GM19397 (cell line): ENCODE measurements around the gene KLK12.
"Not testable (repeated sequence)": the region's sequence is repeated elsewhere in the genome, so short reads cannot be mapped to it uniquely, and the experiment has no call there.

Experiments
- ATAC-seq: cut with Tn5 transposase; IDR thresholded peaks from one replicate; pipeline ENCODE4 v1.9.1; 2021; ENCODE audit warnings: mild to moderate bottlenecking, moderate library complexity; ENCODE audit not compliant: unreplicated experiment

The KLK12 gene

DNA sequence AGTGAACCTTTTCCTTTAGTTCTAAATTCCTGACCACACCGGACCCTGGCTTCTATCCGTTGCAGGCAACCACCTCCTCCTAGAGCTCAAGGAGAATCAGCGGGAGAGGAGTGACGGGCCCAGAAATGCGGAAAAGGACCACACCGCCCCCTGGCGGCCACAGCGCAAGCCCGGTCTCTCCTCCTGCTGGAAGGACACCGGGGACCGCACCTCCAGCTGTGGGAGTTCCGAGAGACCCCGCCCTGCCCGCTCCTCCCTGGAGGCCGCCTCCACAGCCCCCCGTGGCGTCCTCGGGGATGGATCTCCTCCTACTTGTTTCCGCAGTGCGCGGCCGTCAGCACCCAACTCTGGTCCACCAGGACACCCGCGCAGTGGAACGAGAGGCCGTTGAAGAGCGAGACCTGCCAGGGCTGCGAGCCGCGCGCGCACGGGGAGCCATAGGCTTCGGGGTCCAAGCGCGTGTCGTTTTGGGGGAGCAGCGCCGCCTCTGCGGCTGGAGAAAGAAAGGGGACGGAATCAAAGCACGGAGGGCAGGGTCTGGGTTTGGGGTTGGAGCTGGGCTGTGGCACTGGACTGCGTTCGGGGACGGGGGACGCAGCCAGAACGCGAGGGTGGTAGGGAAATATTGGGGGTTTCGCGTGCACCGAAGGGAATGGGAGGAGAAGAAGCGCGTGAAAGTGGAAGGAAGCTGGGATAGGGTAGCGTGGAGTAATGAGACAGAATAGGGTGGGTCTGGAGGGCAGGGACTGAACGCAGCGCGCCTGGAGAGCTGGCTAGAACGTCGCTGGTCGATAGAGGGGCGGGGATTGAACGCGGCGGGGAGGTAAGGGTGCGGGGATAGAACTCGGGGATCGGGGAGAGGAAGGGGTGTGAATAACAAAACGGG is 17.8 kb downstream of the KLK12 start:
- no peak for ATAC-seq

DNA sequence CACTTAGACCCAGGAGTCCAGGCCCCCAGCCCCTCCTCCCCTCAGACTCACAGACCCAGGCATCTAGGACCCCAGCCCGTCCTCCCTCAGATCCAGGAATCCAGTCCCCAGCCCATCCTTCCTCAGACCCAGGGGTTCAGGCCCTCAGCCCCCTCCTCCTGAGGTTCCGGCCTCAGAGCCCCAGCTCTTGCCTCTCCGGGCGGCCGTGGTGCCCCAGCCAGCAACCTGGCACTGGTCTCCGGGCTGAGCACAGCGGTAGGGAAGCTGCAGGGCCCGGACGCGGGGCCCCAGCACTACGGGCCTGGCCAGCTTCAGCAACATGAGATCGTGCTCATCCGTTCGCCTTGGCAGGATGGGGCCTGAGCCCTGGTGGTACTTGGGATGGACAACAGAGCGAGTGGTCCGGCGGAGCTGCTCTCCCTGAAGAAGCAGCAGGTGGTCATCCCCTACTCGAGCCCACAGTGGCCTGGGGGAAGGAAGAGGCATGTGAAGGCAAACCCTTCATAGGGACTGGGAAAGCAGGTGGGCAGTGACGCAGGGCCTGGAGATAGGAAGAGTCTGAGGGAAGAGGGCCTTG is 19.0 kb downstream of the KLK12 start:
- ATAC-seq = no peak

DNA sequence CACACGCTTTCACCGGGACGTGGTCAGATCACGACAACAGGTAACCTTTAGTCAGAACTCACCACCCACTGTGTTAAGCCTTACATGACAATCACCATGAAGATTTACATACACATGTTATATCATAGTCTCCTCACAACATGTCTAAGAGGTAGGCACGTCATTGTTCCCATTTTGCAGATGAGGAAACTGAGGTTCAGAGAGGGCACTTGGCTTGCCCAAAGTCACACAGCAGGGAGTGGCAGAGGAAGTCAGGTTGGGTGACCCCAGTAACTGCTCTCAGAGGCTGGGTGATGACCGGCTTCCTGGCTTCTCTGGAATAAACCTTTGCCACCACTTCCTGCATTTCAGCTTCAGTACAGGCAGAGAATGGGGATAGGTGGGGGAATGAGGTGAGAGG is 20.6 kb downstream of the KLK12 start:
- no peak for ATAC-seq

DNA sequence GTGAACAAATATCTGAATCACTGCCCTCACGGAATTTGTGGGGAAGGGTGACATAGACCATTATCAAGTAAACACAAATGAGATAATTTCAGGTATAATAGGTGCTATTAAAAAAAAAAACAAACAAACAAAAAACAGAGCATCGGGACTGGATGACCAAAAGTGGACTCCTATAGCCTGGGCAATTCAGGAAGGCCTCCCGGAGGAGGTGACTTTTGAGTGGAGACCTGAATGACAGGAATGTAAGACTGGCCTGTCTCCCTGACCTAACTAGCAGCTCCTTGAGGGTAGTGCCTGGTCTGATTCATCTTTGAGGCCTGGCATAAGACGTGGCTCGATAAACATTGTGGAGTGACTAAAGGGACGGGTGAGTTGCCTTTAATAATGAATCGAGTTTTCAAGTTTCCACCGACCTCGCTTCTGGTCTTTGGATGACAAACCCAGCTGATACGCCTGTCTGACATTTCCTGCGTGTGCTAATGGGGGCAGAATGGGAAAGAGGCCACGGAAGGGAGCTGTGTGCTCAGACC is 22.1 kb downstream of the KLK12 start:
- no peak for ATAC-seq

DNA sequence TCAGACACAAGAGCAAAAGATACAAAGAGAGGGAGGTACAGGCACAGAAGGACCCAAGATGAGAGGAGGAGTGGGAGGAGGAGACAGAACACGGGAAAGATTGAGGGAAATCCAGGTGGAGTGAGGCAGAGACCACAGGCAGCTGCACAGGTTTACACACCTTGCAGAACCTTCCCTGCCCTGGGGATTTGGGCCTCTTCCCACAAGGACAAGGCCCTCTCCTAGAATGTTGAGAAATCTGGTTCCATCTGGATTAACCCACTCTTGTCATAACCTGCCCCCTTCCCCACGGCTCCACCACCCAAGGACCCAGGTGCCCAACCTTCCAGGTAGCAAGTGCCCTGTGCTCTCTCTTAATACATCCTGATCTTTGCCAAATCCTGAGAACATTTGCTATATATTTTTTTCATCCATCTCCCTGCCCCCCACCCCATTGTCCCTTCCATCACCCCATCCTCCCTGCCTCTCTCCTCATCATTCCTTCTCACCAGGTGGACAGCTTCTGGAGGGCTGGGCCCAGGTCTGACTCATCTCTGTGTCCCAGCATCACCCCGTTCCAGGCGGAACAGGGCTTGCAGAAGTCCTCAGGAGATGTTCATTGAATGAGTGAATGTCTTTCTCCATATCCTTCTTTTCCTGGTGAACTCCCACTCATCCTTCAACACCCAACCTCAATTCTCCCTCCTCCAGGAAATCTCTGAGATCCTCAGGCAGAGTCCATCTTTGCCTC is 24.6 kb downstream of the KLK12 start:
- ATAC-seq = no peak

DNA sequence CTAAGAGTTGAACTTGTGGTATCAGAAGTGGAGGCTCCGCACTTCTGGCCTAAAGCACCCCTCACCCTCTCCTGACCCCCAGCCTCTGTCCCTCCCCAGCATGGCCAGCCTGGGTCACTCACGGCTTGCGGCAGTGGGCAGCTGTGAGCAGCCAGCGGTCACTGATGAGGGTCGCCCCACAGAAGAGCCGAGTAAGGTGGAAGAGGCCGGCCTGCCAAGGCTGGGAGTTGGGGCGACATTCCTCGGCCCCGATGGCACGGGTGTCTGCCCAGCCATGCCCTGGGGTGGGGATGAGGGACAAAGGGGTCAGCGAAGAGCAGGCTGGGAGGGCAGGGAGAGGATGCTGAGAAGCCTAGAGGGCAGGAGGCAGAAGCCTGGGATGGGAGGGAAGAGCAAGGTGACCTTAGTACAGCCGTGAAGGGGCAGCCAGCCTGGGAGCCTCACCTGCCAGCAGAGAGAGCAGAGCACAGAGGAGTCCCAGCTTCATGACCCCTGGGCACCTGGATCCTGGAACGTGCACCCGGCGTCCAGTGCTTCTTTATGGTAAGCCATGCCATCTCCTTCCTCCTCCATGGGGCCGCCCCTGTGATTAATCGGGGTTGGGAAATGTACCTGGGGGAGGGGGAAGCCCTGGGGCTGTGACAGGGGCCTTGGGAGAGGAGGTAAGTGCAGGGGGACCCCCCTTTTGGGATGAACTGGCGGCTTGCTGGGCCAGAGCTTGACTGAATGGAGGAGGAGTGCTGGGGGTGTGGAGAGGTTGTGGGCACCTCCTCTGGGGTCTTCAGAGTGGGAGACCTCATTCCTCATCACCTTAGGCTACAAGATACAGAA is 25.5 kb downstream of the KLK12 start:
- no peak for ATAC-seq

DNA sequence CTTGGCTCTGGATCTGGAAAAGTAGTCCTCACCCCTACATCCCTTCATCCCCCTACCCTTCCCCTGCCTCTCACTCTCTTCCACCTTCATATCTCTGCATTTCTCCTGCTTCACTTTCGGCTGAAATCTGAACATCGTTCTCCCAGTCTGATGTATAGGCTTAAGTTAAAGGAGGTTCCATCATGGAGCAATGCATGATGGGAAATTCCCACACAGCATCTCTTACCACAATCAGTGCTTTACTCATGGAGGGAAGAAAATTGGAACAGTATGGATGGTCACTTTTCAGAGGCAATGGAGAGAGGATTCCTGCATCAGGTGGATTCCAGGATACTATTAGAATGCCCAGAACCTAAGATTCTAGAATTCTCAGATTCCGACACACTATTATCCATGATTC is 27.3 kb downstream of the KLK12 start:
- no peak for ATAC-seq

DNA sequence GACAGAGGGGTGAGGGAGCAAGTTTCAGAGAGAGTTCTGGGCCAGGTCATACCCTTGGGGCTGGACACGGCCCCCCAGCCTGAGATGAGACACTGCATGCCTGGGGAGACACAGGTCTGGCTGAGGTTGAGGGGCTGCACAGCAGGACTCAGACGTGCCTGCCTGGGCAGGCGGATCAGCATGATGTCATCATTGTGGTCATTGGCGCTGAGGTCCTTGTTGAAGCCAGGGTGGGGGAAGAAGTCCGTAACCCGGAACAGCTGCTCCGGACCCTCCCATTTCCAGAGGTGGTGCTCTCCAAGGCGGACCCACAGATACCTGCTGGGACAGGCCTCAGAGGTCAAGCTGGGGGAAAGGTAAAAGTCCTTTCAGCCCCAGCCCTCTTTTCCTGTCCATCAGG is 28.4 kb downstream of the KLK12 start:
- ATAC-seq = no peak

DNA sequence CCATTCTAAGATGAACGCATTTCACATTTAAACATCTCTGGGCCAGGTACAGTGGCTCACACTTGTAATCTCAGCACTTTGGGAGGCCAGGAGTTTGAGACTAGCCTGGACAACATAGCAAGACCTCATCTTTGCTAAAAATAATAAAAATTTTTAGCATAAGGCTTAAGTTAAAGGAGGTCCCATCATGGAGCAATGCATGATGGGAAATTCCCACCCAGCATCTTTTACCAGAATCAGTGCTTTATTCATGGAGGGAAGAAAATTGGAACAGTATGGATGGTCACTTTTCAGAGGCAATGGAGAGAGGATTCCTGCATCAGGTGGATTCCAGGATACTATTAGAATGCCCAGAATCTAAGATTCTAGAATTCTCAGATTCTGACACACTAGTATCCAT is 29.6 kb downstream of the KLK12 start:
- ATAC-seq = no peak

DNA sequence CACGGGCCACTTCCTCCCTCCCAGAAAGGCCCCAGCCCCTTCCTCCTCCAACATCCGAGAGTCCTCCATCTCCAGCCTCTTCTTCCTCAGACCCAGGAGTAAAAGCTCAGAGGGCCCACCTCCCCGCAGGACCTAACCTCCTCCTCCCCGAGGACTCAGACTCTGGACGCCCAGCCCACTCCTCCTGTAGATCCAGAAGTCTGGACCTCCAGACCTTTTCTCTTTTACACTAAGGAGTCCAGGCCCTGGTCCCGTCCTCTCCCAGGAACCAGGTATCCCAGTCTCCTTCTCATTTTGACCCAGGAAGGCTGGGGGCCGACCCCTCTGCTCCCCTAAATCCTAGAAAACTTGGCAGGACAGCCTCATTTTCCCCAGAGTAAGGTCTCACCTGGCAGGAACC is 31.5 kb downstream of the KLK12 start:
- no peak for ATAC-seq

DNA sequence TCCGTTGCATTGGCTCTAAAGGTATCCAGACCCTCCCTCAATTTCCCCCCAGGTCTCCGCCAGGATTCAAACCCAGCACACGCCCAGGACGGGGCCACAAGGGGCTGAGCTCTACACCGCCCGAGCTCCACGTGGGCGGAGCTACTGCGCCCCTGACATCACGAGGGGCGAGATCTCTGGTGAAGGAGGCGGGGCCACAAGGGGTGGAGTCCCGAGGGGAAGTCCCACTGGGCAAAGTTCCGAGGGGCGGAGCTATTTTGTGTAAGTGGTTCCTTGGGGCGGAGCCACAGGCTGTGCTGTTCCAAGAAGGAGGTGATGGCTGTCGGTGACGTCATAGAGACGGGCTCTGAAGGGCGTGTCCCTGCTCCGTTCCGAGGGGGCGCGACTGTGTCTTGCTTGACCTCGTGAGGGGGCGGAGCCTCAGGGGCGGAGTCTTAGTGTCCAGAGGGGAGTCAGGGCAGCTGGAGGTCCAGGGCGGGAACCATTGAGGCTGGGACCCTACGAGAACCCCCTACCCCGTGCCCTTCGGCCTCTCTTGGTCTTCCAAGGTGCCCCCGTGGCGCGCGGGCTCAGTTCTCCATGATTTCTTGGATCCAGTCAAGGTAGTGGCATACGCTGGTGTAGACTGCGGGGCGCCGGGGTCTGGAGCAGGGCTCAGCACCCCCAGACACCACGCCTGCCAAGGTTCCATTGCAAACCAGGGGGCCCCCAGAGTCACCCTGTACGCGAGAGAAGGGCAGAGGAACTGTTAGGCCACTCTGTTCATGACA is 32.1 kb downstream of the KLK12 start:
- ATAC-seq = no peak

DNA sequence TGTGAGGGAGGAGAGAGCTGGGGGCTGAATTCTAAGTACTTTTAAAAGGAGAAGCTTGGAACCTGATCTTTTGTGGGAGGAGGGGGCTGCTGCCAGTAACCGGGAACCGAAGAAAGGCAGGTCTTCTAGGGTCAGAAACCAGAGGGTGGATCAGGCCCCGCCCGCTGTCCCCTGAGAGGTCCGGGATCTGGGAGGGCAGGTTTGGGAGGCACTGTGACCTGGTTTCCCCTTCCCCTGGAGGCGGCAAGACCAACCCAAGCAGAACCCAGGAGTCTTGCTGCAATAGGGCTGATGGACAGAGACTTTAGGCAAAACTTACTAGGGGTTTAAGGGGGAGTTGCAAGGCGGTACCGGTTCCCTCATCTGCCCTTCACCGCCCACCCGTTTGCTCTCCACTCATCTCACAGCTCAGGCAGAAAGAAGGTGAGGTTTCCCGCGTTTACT is 32.7 kb downstream of the KLK12 start:
- no peak for ATAC-seq

DNA sequence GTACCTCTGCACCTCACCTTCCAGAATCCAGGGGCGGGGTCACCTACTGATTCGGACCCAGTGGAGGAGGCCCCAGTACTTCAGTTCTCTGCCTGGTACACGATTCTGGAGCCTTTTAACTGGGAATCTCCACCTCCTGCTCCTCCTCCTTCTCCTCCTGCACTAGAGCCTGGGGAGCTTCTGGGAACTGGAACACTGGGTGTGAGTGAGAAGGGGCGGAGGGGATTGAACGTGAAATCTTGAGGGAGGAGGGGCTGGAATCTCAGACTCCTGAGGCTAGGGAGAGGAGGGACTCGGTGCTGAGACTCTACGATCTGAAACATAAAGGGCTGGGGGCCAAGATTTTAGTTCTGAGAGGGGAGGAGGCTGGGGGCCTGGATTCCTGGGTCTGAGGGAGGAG is 33.3 kb downstream of the KLK12 start, which contains the start of gene KLK8:
Gene KLK8, minus strand, starts transcription at position 90 of the 400 bp plus-strand sequence. CDS start 437 bp downstream, outside the sequence.
- no peak for ATAC-seq

DNA sequence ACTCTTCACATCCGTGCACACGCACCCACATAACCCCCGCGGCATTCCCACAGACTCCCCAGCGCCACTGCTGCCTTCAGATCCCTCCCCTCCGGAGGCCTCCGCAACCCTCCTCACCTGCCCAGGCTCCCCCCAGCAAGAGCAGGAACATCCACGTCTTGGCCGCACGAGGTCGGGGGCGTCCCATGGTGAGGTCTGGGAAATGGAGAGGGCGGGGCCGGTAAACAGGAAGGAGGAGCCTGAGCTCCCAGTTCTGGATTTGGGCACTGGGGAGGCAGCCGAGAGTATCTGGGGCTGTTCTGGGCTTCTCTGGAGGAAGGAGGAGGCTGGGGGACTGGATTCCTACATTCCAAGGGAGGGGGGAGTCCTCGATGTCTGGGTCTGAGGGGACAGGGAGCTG is 33.8 kb downstream of the KLK12 start:
- ATAC-seq = no peak

DNA sequence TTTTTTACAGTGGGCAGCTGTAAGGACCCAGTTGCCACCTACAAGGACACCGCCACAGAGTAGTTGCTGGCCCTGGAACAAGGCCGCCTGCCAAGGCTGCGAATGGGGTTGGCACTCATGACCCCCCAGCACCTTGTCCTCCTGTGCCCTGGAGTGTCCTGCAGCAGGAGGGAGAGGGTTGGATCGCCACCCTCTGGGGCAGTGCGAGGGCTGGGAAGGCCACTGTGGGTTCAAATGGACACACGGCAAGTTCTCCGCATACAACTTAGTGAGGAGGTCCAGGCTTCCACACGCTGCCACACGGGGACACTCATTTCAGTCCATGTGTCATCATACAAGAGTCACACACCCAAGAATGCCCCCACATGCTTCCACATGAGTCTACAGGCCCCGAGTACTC is 34.4 kb downstream of the KLK12 start:
- no peak for ATAC-seq

DNA sequence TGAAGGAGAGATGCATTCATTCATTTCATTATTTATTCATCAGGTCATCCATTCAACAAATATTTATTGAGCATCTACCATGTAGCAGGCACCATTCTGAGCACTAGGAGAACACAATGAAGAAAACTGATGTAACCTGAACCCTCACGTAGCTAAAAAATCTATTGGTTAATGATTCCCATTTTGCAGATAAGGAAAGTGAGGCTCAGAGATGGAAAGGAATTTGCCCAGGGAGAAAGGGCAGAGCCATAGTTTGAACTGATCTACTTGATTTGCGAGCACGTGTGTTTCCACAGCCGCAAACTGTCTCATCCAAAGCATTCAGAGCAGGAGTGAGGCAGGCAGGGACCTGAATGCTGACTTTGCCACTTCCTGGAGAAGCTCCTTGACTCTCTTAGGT is 36.1 kb downstream of the KLK12 start:
- no peak for ATAC-seq

DNA sequence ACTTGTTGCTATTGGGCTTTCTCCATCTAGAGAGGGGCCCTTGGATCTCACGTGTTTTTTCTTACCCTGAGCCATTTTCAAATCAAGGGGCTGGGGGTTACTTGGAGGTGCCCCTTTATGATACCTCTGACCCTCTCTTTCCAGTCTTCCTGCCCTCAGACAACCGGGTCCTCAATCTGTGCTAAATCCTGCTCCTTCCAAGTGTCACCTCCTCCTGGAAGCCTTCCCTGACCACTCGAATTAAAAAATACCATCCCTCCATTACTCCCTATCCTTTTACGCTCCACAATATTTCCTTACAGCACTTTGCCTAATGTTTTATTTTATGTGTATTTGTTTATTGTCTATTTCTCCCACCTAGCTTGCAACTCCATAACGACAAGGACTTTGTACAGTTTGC is 36.7 kb downstream of the KLK12 start:
- ATAC-seq = no peak

DNA sequence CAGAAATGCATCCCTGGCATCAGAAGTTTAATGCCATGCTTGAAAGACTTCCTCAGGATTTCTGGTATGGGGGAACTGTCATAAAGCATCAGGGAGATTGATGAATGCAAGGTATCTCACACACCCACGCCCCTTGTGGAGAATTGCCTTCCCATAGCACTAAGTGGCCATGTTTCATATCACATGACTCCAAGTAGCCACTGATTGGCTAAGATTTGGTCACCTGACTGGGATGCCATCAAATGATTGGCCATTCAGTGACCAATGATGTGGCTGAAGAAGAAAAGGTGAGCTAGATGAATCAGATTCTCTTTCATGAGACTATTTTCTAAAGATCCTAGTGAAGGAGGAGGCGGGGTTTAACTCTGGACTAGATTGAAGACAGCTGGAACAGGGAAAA is 40.7 kb downstream of the KLK12 start:
- ATAC-seq = no peak

DNA sequence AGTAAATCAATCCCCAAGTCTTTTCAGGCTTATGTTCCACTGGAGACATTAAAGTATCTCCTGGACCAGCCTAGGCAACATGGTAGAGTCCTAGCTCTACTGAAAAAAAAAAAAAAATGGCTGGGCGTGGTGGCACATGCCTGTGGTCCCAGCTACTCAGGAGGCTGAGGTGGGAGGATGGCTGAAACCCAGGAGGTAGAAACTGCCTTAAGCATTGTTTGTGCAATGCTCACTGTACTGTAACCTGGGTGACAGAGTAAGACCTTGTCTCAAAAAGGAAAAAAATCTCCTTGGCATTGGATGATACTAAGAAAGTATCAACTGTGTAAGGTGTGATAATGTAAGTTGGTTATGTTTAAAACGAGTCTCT is 42.2 kb downstream of the KLK12 start:
- ATAC-seq = no peak

DNA sequence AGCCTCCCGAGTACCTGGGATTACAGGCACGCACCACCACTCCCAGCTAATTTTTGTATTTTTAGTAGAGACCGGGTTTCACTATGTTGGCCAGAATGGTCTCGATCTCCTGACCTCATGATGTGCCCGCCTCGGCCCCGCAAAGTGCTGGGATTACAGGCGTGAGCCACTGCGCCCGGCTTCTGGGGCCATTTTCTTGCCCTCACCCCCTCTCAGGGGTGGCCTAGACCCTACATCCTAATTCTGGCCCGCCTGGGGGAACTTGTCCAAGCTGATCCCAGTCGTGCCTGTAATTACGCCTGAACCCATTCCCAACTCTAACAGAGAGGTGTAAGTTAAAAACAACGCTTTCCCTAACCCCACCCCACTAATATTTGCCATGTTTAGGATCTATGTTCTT is 50.4 kb downstream of the KLK12 start:
- not testable (repeated sequence) for ATAC-seq
